ENCODE measurements around the gene KCNRG. TPM values are rescaled to one million over a fixed set of nuclear protein-coding genes. Genes with fewer than 3 reads are reported as not detected.
A peak's percentile ranks its signal among the peaks of the same experiment; 100 is the strongest.

Gene KCNRG
- total RNA-seq, 3 donors from 2014 or later: 1.6 to 2.6 (median 1.8) TPM

GRCh38 chr13:49997955-49998354 is 17.3 kb upstream of the KCNRG start:
- DNase-seq (ENCODE audit: low spot score in 2 of 2): no peak
- no peaks in the 10 kb centered on the region for H3K27me3 ChIP-seq
- peaks cover 0 to 3% of the 10 kb centered on the region in 2 donors for H3K4me1 ChIP-seq
- peak overlapping the region; percentile 84 to 89 (median 84) for H3K4me3 ChIP-seq
- TF ChIP-seq CTCF (IDR thresholded peaks at IDR 0.05) (no peak), POLR2AphosphoS5 (IDR thresholded peaks at IDR 0.05) (no peak), POLR2A (IDR thresholded peaks at IDR 0.05) (no peak)
- H3K9me3 ChIP-seq: no peaks in the 10 kb centered on the region
- no peaks in the 10 kb centered on the region for H3K36me3 ChIP-seq
- intact Hi-C loops (cut with DNase I; ENCODE audit: low total_unique reads): loop anchor here (10.0 kb wide), 1 partner anchor 127 kb away; no protein-coding TSS in a partner anchor
- H3K27ac ChIP-seq: peak overlapping the region in 1 of 2 donors; percentile 99

GRCh38 chr13:49998714-49999624 is 16.3 kb upstream of the KCNRG start:
- Histone ChIP-seq H3K27ac (no peak overlapping the region), H3K27me3 (no peaks in the 10 kb centered on the region), H3K4me3 (peak overlapping the region in 1 of 3 donors; percentile 89), H3K9me3 (no peaks in the 10 kb centered on the region), H3K4me1 (peaks cover 0 to 3% of the 10 kb centered on the region in 2 donors), H3K36me3 (no peaks in the 10 kb centered on the region)
- no peak for TF ChIP-seq POLR2AphosphoS5 (IDR thresholded peaks at IDR 0.05)
- no peak for TF ChIP-seq CTCF (IDR thresholded peaks at IDR 0.05)
- TF ChIP-seq POLR2A (IDR thresholded peaks at IDR 0.05): no peak
- DNase-seq (ENCODE audit: low spot score in 2 of 2): no peak
- intact Hi-C loops (cut with DNase I; ENCODE audit: low total_unique reads): loop anchor here (10.0 kb wide), 1 partner anchor 126 kb away; no protein-coding TSS in a partner anchor

GRCh38 chr13:50001287-50001686 is 14.0 kb upstream of the KCNRG start:
- Histone ChIP-seq H3K27me3 (no peaks in the 10 kb centered on the region), H3K36me3 (no peaks in the 10 kb centered on the region), H3K9me3 (no peaks in the 10 kb centered on the region), H3K4me1 (peaks cover 0 to 3% of the 10 kb centered on the region in 2 donors), H3K4me3 (no peak overlapping the region), H3K27ac (no peak overlapping the region)
- TF ChIP-seq POLR2AphosphoS5 (IDR thresholded peaks at IDR 0.05): no peak
- TF ChIP-seq POLR2A (IDR thresholded peaks at IDR 0.05): no peak
- no peak for TF ChIP-seq CTCF (IDR thresholded peaks at IDR 0.05)
- no peak for DNase-seq (ENCODE audit: low spot score in 2 of 2)
- intact Hi-C loops (cut with DNase I; ENCODE audit: low total_unique reads): no loop called here

GRCh38 chr13:50006426-50007135 is 8.7 kb upstream of the KCNRG start:
- Histone ChIP-seq H3K4me1 (no peaks in the 10 kb centered on the region), H3K36me3 (no peaks in the 10 kb centered on the region), H3K4me3 (no peak overlapping the region), H3K27ac (no peak overlapping the region), H3K9me3 (no peaks in the 10 kb centered on the region), H3K27me3 (no peaks in the 10 kb centered on the region)
- intact Hi-C loops (cut with DNase I; ENCODE audit: low total_unique reads): no loop called here
- no peak for DNase-seq (ENCODE audit: low spot score in 2 of 2)
- no peak for TF ChIP-seq POLR2A (IDR thresholded peaks at IDR 0.05)
- TF ChIP-seq CTCF (IDR thresholded peaks at IDR 0.05): no peak
- TF ChIP-seq POLR2AphosphoS5 (IDR thresholded peaks at IDR 0.05): no peak

- no peaks in the 10 kb centered on the region for H3K36me3 ChIP-seq
- no peak overlapping the region for H3K4me3 ChIP-seq
- no peaks in the 10 kb centered on the region for H3K9me3 ChIP-seq
- TF ChIP-seq POLR2AphosphoS5 (IDR thresholded peaks at IDR 0.05): no peak
- TF ChIP-seq POLR2A (IDR thresholded peaks at IDR 0.05): no peak
- TF ChIP-seq CTCF (IDR thresholded peaks at IDR 0.05): no peak
- H3K27me3 ChIP-seq: no peaks in the 10 kb centered on the region
- no peaks in the 10 kb centered on the region for H3K4me1 ChIP-seq
- DNase-seq (ENCODE audit: low spot score in 2 of 2): no peak
- H3K27ac ChIP-seq: no peak overlapping the region
- intact Hi-C loops (cut with DNase I; ENCODE audit: low total_unique reads): no loop called here
These were observed 3.8 kb upstream of the KCNRG start for GRCh38 chr13:50011461-50011860.

All from breast epithelium (tissue), 4 donors.